HG02678 (cell line): ENCODE data around the gene SLC2A4.

Experiments
- ATAC-seq: cut with Tn5 transposase; IDR thresholded peaks from one replicate; pipeline ENCODE4 v1.9.1; 2021; ENCODE audit warnings: mild to moderate bottlenecking, moderate library complexity; ENCODE audit not compliant: unreplicated experiment

The SLC2A4 gene

DNA sequence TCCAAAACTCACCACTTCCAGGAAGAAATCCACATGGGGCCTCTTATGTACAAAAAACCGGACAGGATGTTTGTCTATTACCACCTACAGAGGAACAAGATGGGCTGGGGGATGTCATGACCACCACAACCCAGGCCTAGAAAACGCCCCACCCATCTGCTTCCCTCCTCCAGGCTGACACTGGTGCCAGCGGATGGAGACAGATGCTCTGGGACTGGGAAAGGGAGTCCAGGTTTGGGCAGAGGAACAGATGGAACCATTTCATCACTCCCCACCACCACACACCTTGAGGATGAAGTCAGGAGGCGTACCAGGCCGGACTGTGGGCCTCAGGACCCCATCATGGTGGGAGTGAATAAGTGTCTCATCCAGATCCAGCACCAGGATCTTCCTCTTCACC lies 34.7 kb upstream of the SLC2A4 start:
- ATAC-seq = no peak

DNA sequence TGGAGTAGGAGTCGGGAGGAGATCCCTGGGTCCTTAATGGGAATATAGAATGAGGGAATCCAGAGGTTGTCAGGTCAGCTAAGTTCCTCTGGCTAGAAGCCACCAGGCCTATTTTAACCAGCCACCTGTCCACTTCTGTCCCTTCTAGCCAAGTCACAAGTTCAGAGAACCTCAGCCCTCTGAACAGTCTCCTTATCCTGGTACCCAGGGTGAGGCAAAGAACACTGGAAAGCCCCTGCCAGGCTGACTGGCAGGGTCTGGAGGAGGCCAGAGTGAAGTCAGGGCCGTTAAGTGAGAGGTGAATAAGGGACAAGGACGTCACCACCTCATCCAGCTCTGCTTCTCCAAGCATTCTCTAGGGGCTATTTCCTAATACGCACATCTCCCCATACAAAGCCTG lies 32.7 kb upstream of the SLC2A4 start:
- ATAC-seq = no peak

DNA sequence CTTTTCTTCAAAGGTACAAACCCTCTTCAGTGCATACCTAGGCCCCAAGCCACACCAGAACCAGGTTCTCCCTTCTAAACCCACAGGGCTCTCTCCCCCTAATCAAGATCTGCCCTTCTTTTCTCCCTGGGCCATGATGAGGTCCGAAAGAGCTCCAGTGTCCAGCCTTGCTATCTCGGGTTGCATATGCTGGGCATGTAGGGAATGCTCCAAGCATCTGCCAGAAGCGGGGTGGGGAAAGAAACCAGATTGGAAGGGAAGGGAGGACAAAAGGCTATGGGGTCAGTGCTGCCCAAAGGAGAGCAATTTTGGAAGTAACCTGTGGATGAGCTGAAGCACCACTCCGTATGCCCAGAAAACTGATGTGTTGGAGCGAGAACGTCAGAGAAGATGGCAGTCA lies 32.3 kb upstream of the SLC2A4 start:
- ATAC-seq = no peak

DNA sequence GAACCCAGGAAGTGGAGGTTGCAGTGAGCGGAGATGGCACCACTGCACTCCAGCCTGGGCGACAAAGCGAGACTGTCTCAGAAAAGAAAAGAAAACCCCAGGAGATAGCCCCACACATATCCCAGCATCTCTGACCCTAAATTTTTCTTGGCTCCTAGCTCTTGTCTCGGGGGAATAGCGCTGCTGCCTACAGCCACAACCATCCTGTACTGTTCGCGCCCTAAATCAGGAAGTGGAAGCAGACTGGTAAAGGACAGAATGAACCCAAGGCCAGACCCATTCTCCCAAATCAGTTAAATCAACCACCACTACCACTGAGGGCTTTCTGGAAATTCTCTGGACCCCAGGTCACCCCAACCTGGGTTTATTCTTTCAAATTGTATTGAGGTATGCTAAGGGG lies 31.7 kb upstream of the SLC2A4 start:
- no peak for ATAC-seq

DNA sequence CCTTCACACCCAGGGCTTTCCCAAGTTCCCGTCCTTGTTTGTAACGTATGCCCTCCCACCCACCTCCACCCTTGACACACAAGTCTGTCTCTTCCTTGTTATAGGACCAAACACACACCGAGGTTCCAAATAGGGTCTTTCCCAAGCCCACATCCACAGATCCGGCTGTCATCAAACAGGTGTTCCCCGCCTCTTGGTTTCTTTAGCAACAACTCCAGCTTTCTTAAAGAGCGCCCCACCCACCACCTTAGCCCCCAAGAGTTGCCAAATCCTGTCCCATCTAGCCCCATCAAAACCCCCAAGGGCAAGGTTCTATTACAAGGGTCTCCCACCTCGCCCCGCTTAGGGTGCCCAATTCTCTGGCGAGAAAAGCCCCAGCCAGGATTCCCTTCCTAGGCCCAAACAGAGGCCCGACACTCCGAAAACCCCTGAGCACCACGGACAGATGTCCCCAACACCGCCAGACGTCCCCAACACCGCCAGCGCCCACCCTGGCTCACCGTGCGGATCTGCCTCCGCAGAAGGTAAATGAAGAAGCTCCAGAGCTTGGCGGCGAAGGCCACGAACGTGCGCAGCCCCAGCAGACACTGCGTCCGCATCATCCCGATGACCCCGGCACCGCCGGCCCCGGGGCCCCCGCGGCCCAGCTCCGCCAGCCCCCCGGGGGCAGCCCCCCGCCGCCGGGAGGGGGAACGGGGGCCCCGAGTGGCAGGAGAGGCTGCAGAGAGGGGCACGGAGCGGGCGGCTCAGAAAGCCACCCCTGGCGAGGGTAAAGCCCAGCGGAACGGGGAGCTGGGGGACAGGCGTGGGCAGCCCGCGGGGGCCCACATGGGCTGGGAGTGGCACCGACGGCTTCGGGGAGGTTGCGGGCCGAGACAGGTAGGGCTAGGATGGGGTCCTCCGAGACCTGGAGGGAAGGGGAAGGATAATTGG lies 30.6 kb upstream of the SLC2A4 start:
- no peak for ATAC-seq

DNA sequence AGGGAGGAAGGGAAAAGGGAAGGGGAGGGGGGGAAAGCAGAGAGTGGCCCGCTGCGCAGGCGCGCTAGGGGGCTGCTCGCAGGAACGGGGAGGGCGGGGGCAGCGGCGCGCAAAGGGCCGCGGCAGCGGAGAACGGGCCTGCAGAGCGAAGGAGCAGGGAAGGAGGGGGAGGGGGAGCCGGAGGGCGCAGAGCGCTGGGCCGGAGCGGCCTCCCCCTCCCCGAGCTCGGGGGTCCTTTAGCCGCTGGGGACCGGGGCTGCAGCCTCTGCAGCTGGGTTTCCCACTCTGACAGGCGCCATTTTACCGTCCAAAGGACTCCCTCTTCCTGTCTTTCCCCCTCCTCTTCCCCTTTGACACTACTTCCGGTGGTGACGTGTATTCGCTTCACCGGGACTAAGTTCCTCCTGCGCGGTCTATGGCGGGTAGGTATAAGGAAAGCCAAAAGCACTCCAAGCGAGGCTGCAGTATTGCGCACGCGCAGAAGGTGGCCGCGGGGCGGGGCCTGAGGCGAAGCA lies 29.8 kb upstream of the SLC2A4 start, which contains the start of gene CTDNEP1:
Gene CTDNEP1, minus strand, starts transcription at position 74 of the 515 bp plus-strand sequence. CDS start 438 bp downstream, outside the sequence.
- ATAC-seq = peak; percentile 81

DNA sequence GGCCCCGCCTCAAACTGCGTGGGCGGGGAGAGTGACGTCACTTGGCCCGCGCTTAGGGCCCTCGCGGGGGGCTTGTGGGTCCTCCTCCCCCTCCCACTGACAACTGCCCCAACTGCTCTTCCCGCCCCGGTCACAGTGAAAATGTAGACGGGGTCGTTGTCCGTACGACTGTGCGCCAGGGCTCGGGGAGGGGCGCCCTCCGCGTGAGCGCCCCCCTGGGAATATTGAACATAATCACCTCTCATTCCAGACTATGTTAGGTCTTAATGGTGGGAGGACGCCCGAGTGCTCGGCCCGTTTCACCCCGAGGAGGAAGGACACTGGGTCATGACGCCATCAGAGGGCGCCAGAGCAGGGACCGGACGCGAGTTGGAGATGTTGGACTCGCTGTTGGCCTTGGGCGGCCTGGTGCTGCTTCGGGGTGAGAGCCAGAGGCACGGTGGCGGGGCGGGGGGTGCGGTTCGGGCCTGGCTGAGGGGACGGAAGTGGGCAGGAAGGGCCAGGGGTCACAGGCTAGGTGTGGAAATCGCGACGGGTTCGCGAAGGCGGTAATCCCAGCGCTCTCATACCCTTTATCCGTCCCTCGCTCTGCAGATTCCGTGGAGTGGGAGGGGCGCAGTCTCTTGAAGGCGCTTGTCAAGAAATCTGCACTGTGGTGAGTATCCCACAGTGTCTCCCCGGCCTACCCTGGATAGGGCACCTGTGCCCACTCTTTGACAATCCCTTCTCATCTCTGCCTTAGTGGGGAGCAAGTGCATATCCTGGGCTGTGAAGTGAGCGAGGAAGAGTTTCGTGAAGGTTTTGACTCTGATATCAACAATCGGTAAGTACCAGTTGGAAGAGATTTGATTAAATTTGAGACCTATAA lies 29.1 kb upstream of the SLC2A4 start, which contains the start of gene ELP5:
Gene ELP5, plus strand, starts transcription at position 40 of the 868 bp plus-strand sequence. Its CDS starts 336 bp downstream, at position 376.
- ATAC-seq = peak; percentile 50

DNA sequence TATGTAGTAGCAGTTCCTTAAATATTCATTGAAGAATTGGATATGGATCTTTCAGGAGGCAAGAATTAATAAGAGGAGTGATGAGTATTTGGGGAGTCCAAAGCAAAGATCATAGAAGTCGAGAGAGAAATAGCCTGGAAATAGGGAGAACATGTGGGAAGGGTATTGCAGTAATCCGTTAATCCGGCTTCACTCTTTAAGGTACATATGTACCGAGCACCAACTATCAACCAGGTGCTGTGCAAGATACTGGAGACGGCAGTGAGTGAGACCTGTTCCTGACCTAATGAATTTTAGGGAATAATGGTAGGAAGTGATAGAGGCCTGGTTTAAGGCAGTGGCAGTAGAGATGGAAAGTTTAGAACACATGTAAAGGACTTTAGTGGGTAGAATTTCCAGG lies 28.4 kb upstream of the SLC2A4 start:
- ATAC-seq = no peak

DNA sequence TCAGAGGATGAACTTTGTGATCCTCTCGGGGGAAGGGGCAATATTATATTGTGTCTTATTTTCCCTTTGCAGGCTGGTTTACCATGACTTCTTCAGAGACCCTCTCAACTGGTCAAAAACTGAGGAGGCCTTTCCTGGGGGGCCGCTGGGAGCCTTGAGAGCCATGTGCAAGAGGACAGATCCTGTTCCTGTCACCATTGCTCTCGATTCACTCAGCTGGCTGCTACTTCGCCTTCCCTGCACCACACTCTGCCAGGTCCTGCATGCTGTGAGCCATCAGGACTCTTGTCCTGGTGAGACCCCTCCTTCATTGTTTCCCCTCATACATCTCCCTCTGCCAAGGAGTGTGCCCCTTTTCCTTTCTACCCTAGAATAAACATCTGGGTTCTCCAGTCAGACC lies 27.0 kb upstream of the SLC2A4 start:
- no peak for ATAC-seq

DNA sequence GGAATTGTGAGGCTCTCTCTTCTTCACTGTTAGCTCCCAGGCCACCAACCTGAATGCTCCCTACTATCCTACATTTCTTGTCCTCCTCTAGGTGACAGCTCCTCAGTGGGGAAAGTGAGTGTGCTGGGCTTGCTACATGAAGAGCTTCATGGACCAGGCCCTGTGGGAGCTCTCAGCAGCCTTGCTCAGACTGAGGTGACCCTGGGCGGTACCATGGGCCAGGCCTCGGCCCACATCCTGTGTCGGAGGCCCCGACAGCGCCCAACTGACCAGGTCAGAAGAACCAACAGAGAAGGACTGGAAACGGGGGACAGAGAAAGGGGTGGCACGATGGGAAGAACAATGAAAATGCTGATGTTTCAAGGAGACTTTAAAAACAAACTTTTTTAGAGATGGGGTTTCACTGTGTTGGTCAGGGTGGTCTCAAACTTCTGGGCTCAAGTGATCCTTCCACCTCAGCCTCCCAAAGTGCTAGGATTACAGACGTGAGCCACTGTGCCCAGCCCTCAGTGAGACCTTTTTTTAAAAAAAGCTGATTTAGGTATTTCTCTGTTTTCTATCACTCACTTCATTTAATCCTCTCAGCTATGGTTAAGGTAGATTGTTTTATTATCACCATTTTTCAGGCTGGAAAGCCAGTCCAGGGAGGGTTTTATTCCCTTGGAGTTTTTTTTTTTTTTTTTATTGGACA lies 24.6 kb upstream of the SLC2A4 start:
- ATAC-seq = no peak

DNA sequence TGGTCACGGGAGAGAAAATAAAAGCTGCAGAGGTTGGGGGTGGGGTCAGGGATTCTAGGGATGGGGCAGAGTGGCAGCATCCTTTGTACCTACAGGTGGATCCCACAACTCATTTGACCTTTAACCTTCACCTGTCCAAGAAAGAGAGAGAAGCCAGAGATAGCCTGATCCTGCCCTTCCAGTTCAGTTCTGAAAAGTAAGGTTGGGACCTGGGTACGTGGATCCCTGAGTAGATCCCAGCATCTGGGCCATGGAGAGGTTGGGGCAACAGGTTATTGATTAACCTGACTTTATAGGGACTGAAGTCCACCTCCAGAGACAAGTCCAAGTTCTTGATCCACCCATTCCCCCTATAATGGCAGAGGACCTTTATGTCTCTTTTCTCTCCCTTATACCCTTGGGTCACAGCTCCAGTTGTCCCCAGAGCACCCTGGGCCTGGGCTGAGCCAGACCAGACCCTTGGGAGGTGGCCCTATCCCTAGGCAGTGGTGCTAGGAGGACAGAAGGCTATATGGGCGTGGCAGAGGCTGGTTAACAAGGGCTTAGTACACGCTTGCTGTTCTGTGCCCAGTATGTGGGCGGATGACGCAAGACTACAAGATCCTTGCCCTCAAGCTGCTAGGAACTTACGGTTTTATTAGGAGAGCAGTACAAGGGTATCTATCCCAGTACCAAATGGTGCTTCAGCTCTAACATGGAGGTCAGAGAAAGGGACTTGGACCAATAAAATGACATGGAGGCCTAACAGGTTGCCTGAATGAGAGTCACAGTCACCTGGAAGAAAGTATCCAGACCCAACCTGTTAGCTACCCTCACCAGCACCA lies 22.6 kb upstream of the SLC2A4 start:
- ATAC-seq = no peak

DNA sequence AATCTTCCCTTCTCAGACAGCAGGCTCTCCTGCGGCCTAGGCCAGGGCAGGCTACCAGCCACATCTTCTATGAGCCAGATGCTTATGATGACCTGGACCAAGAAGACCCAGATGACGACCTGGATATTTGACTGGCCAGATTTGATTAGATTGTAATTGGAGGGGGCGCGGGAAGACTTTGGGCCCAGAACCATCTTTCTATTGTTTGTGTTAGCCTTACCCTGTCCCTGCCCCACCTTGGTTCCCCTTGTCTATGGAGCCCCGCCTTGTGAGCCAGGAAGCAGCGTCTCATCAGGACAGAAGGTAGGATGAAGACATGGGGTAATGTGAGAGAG lies 22.0 kb upstream of the SLC2A4 start:
- ATAC-seq = no peak

DNA sequence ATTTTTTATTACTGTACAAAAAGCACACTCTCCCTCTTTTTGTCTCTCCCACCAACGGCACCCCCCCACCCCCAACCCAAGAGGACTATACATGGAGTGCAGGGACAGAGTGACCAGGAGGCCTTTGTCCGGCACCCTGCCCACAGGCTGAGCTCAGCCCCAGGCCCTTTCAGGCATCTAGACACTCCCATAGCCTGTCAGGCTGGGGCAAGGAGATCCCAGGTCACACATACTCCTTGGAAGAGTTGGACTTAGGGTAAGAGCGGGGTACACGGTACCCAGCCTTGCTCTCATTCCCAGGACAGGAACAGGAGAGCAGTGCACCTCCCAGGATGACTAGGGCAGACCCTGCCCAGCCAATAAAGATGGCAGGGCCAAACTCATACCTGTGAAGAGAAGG lies 21.4 kb upstream of the SLC2A4 start:
- no peak for ATAC-seq

DNA sequence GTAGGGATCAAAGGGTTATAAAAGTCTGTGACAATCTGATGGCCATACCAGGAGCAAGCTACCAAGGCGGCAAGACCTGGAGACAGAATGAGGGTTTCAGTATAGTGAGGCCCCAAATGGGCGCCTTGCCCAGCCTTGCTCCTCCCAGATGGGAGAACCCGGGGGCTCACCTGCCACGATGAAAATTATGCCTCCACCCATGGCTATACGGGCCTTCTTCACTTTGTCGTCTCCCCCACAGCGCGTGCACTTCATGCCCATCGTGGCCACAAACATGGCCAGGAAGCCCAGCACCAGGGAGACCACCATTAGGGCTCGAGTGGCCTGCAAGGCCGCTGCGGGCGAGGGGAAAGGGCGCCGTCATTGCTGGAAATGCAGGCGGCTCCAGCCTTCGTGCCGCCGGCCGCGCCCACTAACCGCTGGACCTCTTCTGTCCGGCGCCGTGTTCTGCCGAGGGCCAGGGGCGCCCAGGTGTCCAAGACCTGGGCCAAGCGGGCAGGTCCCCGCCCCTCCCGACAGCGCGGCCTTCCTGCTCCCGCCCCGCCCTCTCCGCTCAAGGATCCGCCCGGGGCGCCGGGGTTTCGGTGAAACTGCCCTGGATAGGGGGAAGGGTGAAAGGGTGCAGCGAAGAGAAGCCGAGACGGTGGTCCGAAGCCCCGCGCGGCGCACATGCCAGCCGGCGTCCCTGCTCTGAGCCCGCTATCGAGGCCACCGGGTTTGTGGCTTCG lies 20.7 kb upstream of the SLC2A4 start:
- ATAC-seq = no peak

DNA sequence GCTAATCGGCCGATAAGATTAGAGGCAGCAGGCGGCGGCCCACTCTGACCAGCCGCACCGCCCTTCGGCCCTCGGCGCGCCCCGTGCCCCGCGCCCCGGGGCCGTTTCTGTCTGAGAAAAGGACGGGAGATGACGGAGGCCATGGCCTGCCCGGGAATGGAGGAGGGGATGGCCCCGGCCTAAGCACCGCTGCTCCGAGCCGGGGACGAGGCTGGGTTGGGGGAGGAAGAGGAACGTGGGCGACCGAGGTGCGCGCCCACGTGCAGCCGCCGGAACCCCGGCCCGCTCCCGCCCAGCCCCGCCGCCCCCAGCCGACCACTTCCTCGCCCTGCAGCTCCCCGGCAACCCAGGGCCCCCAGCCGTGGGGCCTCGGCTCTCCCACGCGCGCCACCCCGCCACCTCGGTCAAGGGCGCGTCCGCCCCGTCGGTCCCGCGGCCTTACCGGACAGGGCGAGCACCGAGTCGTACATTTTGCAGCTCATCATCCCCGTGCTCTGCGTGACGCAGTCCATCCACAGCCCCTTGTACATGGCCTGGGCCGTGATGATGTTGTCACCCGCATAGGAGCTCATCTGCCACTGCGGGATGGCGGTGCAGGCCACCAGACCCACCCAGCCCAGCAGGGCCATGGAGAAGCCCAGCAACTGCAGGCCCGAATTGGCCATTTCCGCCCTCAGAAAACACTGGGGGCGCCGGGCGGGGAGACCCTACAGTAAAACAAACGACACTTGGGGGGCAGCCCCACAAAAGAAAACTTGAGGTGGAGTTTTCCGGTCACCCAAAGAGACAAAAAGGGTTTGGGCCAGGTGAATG lies 19.9 kb upstream of the SLC2A4 start:
- no peak for ATAC-seq

DNA sequence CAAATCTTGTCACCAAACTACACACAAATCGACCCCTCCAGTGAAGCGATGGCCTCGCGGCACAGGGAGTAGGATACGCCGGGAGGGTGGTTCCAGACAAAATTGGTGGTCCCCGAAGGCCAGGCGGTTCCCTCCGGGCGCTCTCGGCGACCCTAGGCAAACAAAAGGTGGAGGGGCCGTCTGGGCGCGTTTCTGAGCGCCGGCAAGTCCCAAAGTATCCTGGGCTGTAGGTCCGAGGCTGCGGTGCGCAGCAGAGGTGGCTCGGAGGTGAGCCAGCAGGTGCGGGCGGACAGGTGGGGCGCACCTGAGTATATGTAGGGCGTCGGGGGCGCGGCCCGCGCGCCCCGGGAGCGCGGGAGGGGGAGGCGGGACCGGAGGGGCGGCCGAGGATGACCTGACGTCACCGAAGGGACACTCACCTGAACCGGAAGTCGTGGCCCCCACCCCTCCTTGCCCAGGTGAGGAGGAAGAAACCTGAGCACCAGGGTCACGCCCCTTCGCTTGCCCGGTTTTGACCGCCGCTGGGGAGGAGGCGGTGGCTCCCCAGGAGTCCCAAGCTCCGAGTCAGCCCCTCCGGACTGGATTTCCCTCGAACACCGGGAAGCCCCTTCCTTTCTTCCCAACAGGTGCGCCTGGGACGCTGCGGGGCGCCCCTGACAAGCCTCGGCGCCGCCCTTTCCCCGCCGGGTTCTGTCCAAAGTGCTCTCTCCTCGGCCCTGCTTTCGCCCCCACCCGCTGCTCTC lies 19.2 kb upstream of the SLC2A4 start, which contains the start of gene CLDN7:
Gene CLDN7, minus strand, starts transcription at position 287 of the 743 bp plus-strand sequence. CDS start 435 bp downstream, outside the sequence.
- no peak for ATAC-seq

DNA sequence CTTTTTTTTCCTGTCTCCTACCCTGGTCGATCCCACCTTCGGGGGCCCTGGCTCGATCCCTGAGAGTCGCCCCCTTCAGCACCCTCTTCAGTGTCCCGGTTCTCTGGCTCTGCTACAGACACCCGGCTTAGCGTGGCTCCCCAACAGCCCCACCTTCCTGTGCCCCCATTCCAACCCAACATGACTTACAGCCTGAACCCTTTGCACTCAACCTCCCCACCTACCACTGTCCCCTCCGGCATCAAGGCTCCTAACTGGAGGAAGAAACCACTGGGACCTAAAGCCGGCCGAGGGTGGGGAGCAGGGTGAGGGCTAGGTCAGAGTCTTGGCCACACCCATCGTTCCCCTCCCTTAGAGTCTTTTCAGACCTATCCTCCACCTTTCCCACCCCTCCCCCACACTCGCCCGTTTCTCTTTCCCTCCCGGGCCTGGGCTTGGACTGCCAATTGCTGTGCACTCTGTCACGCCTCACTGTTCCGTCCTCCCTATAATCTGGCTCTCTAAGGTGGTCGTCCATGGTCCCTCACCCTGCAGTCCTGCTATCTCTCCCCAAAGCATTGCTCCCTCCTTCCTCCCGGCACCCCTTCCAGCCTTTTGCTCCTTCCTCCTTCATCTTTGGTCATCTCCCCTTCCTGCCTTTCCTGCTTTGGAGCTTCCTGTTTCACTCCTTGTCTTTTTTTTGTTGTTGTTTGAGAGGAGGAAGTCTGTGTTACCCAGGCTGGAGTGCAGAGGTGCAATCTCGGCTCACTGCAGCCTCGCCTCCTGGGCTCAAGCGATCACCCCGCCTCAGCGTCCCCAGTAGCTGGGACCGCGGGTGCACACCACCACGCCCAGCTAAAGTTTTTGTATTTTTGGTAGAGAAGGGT lies 18.4 kb upstream of the SLC2A4 start:
- no peak for ATAC-seq
